CD4-positive, alpha-beta T cell treated with Interleukin-6 at 100 ng/mL for 8 hours (primary cell): ENCODE measurements around the gene GMDS.

Source experiments
- DNase-seq: peaks from one replicate; pipeline ENCODE4 v3.0.0-alpha.2; 2020; ENCODE audit warnings: mixed read lengths, low spot score

GMDS gene

GRCh38 chr6:1738558-1739081 lies 506.8 kb downstream of the GMDS start:
- no peak for DNase-seq

- no peak for DNase-seq
These were observed 507.7 kb downstream of the GMDS start for GRCh38 chr6:1737463-1738311.

GRCh38 chr6:1736346-1737105 lies 508.9 kb downstream of the GMDS start:
- no peak for DNase-seq

- no peak for DNase-seq
These were observed 510.1 kb downstream of the GMDS start for GRCh38 chr6:1735239-1735803.

GRCh38 chr6:1730882-1731281 lies 514.5 kb downstream of the GMDS start:
- no peak for DNase-seq

- DNase-seq = no peak
These were observed 515.7 kb downstream of the GMDS start for GRCh38 chr6:1729750-1730140.

- no peak for DNase-seq
These were observed 516.2 kb downstream of the GMDS start for GRCh38 chr6:1729133-1729749.

- no peak for DNase-seq
These were observed 519.0 kb downstream of the GMDS start for GRCh38 chr6:1726341-1726768.

GRCh38 chr6:1724616-1725015 lies 520.8 kb downstream of the GMDS start:
- no peak for DNase-seq

GRCh38 chr6:1724124-1724523 lies 521.3 kb downstream of the GMDS start:
- DNase-seq = no peak

GRCh38 chr6:1722801-1723200 lies 522.6 kb downstream of the GMDS start:
- no peak for DNase-seq

GRCh38 chr6:1720620-1721322 lies 524.6 kb downstream of the GMDS start:
- DNase-seq = no peak

GRCh38 chr6:1719922-1720321 lies 525.5 kb downstream of the GMDS start:
- DNase-seq = no peak

- no peak for DNase-seq
These were observed 528.5 kb downstream of the GMDS start for GRCh38 chr6:1716868-1717267.

- no peak for DNase-seq
These were observed 529.0 kb downstream of the GMDS start for GRCh38 chr6:1716396-1716795.

GRCh38 chr6:1715336-1715735 lies 530.1 kb downstream of the GMDS start:
- no peak for DNase-seq

- no peak for DNase-seq
These were observed 530.8 kb downstream of the GMDS start for GRCh38 chr6:1714654-1715053.

GRCh38 chr6:1713016-1713600 lies 532.3 kb downstream of the GMDS start:
- DNase-seq = no peak

- no peak for DNase-seq
These were observed 533.0 kb downstream of the GMDS start for GRCh38 chr6:1712451-1712850.

GRCh38 chr6:1711136-1711535 lies 534.3 kb downstream of the GMDS start:
- no peak for DNase-seq

- DNase-seq = no peak
These were observed 536.2 kb downstream of the GMDS start for GRCh38 chr6:1709234-1709641.
